OCI-LY1 (cell line): ENCODE measurements around the gene SLC47A1.

ENCODE experiments used
- EZH2 ChIP-seq: fragments of 200-600 bp; sonication (generic), shearing (Covaris generic); IDR thresholded peaks from 2 replicates; pipeline ENCODE4 v1.8.0; 2017; ENCODE audit warnings: borderline replicate concordance, mixed run types, mild to moderate bottlenecking, antibody characterized with exemption, low read length, moderate library complexity, mixed read lengths
- TF ChIP-seq, protein P1 (sequence below): fragments of 200-600 bp; sonication (generic), shearing (Covaris generic); IDR thresholded peaks from 2 replicates; pipeline ENCODE4 v1.5.1; 2017; ENCODE audit warnings: mild to moderate bottlenecking, antibody characterized with exemption, low read length, moderate library complexity, mixed read lengths

GRCh38 chr17:19565817-19566575 is 32.3 kb downstream of the SLC47A1 start:
- TF ChIP-seq EZH2 = no peak
- TF ChIP-seq, protein P1, sequence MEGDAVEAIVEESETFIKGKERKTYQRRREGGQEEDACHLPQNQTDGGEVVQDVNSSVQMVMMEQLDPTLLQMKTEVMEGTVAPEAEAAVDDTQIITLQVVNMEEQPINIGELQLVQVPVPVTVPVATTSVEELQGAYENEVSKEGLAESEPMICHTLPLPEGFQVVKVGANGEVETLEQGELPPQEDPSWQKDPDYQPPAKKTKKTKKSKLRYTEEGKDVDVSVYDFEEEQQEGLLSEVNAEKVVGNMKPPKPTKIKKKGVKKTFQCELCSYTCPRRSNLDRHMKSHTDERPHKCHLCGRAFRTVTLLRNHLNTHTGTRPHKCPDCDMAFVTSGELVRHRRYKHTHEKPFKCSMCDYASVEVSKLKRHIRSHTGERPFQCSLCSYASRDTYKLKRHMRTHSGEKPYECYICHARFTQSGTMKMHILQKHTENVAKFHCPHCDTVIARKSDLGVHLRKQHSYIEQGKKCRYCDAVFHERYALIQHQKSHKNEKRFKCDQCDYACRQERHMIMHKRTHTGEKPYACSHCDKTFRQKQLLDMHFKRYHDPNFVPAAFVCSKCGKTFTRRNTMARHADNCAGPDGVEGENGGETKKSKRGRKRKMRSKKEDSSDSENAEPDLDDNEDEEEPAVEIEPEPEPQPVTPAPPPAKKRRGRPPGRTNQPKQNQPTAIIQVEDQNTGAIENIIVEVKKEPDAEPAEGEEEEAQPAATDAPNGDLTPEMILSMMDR = no peak
